Kidney (tissue), 14 donors: ENCODE measurements around the gene CHN2. TPM values are rescaled to one million over a fixed set of nuclear protein-coding genes. Genes with fewer than 3 reads are reported as not detected.

Experiments used
- DNase-seq, 5 donors: peaks; one replicate each; pipeline ENCODE4 v3.0.0-alpha.2; 2013 to 2020
- FAIRE-seq: peaks from 2 replicates; lab custom pipeline; 2012; peaks lifted over from hg19 to GRCh38; lab: Jason Lieb, UNC
- H3K27ac ChIP-seq, 2 donors: one replicate each; pipeline ENCODE4 v1.7.0; 2013; ENCODE audit warnings: low read depth in 2 of 2, low read length in 2 of 2, inconsistent platforms in 1 of 2
- H3K27me3 ChIP-seq: one replicate; pipeline ENCODE4 v1.7.1; 2013; ENCODE audit warnings: low read length, inconsistent platforms; ENCODE audit not compliant: control insufficient read depth, insufficient read depth
- H3K36me3 ChIP-seq, 3 donors: one replicate each; pipeline versions ENCODE4 v1.7.0 to v1.7.1; 2013; ENCODE audit warnings: low read length in 3 of 3, control low read depth in 1 of 3, inconsistent platforms in 1 of 3; ENCODE audit not compliant: insufficient read depth in 3 of 3, control insufficient read depth in 2 of 3
- H3K4me1 ChIP-seq, 3 donors: one replicate each; pipeline versions ENCODE4 v1.7.0 to v1.7.1; 2013; ENCODE audit warnings: low read length in 3 of 3, inconsistent platforms in 1 of 3, low read depth in 1 of 3; ENCODE audit not compliant: control insufficient read depth in 2 of 3, insufficient read depth in 2 of 3
- H3K4me3 ChIP-seq, 3 donors: one replicate each; pipeline versions ENCODE4 v1.7.0 to v1.8.1; 2013; ENCODE audit warnings: low read length in 3 of 3, control low read depth in 1 of 3, inconsistent platforms in 1 of 3
- H3K9ac ChIP-seq, 3 donors: one replicate each; pipeline versions ENCODE4 v1.7.0 to v1.7.1; 2013; ENCODE audit warnings: low read length in 3 of 3, control low read depth in 1 of 3, inconsistent platforms in 1 of 3
- H3K9me3 ChIP-seq, 3 donors: one replicate each; pipeline versions ENCODE4 v1.7.0 to v1.7.1; 2013; ENCODE audit warnings: low read length in 3 of 3, control low read depth in 1 of 3, inconsistent platforms in 1 of 3; ENCODE audit not compliant: control insufficient read depth in 2 of 3, insufficient read depth in 1 of 3
- intact Hi-C: fragments of 100-400 bp; cut with DNase I; formaldehyde crosslinking; loops from one replicate; pipeline ENCODE4 v1.11.1; 2022
- polyA plus RNA-seq: library from polyadenylated mRNA; stranded (reverse); fragments of 350-450 nt; fragmentation: Illumina TruSeq; extraction: RNeasy Lipid Tissue Mini Kit (QIAGEN cat#74804); gene quantifications from one replicate; pipeline ENCODE4 v1.2.3, GENCODE V29; 2014; ENCODE audit warnings: low read depth, low replicate concordance; ENCODE audit not compliant: insufficient read depth
- total RNA-seq: library from RNA; stranded (reverse); fragmentation: NEBNext Ultra II Directional; extraction: Animal tissue kit (Norgen Biotek cat#: 25700); gene quantifications from one replicate; pipeline ENCODE4 v1.2.1, GENCODE V29; 2021
- TF ChIP-seq, protein P1 (sequence below): IDR thresholded peaks from 3 replicates; pipeline ENCODE4 v1.5.1; 2012; ENCODE audit warnings: mild to moderate bottlenecking, moderate library complexity, borderline replicate concordance; ENCODE audit not compliant: insufficient read depth; ENCODE audit errors: extremely low read depth
- donor health status: control.
- donor health status: control.
- donor health status: control.
- donor health status: control.
- donor health status: control.
- donor health status: DM: yes; HTN: yes; CAD: no.
- donor health status: Normal renal cell carcinoma (clear cell type).

CHN2 gene
- total and polyA plus RNA-seq, 2 donors from 2014 or later: 7.4 to 22.5 TPM

DNA sequence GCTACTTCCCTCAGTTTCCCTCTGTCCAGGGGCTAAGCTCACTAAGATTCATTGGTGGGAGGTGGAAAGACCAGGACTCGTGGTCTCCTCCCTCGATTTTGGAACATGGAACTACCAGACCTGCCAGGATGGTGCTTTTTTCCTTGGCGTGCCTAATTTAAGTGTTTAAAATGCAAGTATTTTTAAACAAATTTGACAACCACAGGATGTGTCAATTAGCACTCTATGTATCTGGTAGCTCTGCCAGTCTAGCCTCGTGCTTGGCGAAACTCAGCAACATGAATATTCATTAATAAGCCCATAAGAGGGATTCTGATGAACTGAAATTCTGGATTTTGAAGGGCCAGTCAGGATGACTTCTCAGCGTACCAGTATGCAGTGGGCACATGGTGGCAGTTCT lies 224.1 kb downstream of the CHN2 start:
- Histone ChIP-seq H3K4me3 (no peak overlapping the region), H3K4me1 (peaks cover 0 to 3% (median 0%) of the 10 kb centered on the region in 3 donors), H3K9me3 (no peaks in the 10 kb centered on the region), H3K9ac (no peak overlapping the region), H3K27ac (no peak overlapping the region), H3K27me3 (no peaks in the 10 kb centered on the region), H3K36me3 (no peaks in the 10 kb centered on the region)
- DNase-seq: no peak
- TF ChIP-seq, protein P1, sequence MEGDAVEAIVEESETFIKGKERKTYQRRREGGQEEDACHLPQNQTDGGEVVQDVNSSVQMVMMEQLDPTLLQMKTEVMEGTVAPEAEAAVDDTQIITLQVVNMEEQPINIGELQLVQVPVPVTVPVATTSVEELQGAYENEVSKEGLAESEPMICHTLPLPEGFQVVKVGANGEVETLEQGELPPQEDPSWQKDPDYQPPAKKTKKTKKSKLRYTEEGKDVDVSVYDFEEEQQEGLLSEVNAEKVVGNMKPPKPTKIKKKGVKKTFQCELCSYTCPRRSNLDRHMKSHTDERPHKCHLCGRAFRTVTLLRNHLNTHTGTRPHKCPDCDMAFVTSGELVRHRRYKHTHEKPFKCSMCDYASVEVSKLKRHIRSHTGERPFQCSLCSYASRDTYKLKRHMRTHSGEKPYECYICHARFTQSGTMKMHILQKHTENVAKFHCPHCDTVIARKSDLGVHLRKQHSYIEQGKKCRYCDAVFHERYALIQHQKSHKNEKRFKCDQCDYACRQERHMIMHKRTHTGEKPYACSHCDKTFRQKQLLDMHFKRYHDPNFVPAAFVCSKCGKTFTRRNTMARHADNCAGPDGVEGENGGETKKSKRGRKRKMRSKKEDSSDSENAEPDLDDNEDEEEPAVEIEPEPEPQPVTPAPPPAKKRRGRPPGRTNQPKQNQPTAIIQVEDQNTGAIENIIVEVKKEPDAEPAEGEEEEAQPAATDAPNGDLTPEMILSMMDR: no peak
- FAIRE-seq: no peak
- intact Hi-C loops: no loop called here

- no peaks in the 10 kb centered on the region for H3K4me1 ChIP-seq
- H3K4me3 ChIP-seq: no peak overlapping the region
- FAIRE-seq (no peak), DNase-seq (no peak)
- TF ChIP-seq, protein P1: no peak
- intact Hi-C loops: no loop called here
- H3K9ac ChIP-seq: no peak overlapping the region
- no peak overlapping the region for H3K27ac ChIP-seq
- H3K9me3 ChIP-seq: no peaks in the 10 kb centered on the region
- H3K36me3 ChIP-seq: no peaks in the 10 kb centered on the region
- H3K27me3 ChIP-seq: no peaks in the 10 kb centered on the region
These were observed 225.4 kb downstream of the CHN2 start for GRCh38 chr7:29420011-29420410.

- Histone ChIP-seq H3K4me1 (no peaks in the 10 kb centered on the region), H3K4me3 (no peak overlapping the region), H3K27ac (no peak overlapping the region), H3K36me3 (no peaks in the 10 kb centered on the region), H3K9me3 (no peaks in the 10 kb centered on the region), H3K9ac (no peak overlapping the region), H3K27me3 (no peaks in the 10 kb centered on the region)
- intact Hi-C loops: no loop called here
- DNase-seq (no peak), FAIRE-seq (no peak)
- TF ChIP-seq, protein P1: no peak
These were observed 226.7 kb downstream of the CHN2 start for GRCh38 chr7:29421010-29421956.
